ENCODE data around the gene KRT6C.

KRT6C gene

GRCh38 chr12:52435659-52435999 lies 38.0 kb downstream of the KRT6C start:
- Histone ChIP-seq H3K4me3 (ENCODE audit: low read length) (no peak overlapping the region), H3K27ac (ENCODE audit: low read length) (no peak overlapping the region), H3K4me1 (ENCODE audit: low read length) (no peaks in the 10 kb centered on the region), H3K36me3 (replicated peaks; ENCODE audit: low read depth, low read length) (no peaks in the 10 kb centered on the region), H3K9me3 (ENCODE audit: insufficient read depth, low read length) (no peaks in the 10 kb centered on the region), H3K9ac (ENCODE audit: low read length) (no peak overlapping the region), H3K27me3 (ENCODE audit: low read depth, low read length) (peaks cover 43% of the 10 kb centered on the region), H3K79me2 (ENCODE audit: low read length) (no peaks in the 10 kb centered on the region), H4K20me1 (ENCODE audit: insufficient read depth, low read length) (no peaks in the 10 kb centered on the region), H2AFZ (ENCODE audit: low read depth, low read length) (no peak overlapping the region), H3K4me2 (ENCODE audit: low read length) (no peak overlapping the region)
- TF ChIP-seq, protein P1, sequence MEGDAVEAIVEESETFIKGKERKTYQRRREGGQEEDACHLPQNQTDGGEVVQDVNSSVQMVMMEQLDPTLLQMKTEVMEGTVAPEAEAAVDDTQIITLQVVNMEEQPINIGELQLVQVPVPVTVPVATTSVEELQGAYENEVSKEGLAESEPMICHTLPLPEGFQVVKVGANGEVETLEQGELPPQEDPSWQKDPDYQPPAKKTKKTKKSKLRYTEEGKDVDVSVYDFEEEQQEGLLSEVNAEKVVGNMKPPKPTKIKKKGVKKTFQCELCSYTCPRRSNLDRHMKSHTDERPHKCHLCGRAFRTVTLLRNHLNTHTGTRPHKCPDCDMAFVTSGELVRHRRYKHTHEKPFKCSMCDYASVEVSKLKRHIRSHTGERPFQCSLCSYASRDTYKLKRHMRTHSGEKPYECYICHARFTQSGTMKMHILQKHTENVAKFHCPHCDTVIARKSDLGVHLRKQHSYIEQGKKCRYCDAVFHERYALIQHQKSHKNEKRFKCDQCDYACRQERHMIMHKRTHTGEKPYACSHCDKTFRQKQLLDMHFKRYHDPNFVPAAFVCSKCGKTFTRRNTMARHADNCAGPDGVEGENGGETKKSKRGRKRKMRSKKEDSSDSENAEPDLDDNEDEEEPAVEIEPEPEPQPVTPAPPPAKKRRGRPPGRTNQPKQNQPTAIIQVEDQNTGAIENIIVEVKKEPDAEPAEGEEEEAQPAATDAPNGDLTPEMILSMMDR (IDR thresholded peaks at IDR 0.05; ENCODE audit: low read depth, low read length) = no peak
- TF ChIP-seq EZH2phosphoT487 (IDR thresholded peaks at IDR 0.05; ENCODE audit: low read depth) = no peak

GRCh38 chr12:52434760-52435530 lies 38.7 kb downstream of the KRT6C start:
- H3K27ac ChIP-seq (ENCODE audit: low read length) = no peak overlapping the region

DNA sequence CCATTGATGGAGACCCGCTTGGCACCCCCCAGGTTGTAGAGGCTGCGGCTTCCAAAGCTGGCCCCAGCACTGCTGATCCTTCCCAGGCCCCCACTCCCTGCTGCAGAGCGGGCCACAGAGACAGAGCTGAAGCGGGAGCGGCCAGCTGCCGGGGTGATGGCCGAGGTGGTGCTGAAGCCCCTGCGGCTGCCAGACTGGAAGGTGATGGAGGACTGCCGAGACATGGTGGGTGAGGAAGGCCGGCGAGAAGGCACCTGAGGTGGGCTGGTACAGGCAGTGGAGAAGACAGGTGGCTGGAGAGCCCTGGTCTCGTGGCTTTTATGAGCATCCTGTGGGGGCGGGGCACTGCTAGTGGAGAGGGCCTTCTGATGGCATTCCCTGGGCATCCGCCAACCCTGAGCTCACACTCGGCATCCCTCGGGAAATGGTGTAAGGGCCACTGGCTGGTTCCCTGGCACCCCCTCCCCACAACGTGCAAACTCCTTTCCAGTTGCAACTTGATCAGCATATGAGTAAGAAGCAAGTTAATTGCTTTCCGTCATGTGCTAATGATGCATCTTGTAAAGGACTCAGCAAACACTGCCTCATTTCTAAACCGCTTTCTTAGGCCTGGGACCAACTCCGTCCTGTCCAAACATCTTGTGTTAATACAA lies 39.4 kb downstream of the KRT6C start, which contains the start of gene KRT75:
KRT75 (minus strand) TSS at position 291 of the 653 bp plus-strand sequence; CDS start at position 224, 67 bp downstream.
- no peaks in the 10 kb centered on the region for H3K36me3 ChIP-seq (replicated peaks; ENCODE audit: low read depth, low read length)
- peaks cover 56% of the 10 kb centered on the region for H3K27me3 ChIP-seq (ENCODE audit: low read depth, low read length)
- no peak within 1 kb of the TSS for H2AFZ ChIP-seq (ENCODE audit: low read depth, low read length)
- H3K4me3 ChIP-seq (ENCODE audit: low read length) = no peak within 1 kb of the TSS
- no peak within 1 kb of the TSS for H3K4me2 ChIP-seq (ENCODE audit: low read length)
- TF ChIP-seq EZH2phosphoT487 (IDR thresholded peaks at IDR 0.05; ENCODE audit: low read depth) = no peak
- TF ChIP-seq, protein P1 (IDR thresholded peaks at IDR 0.05; ENCODE audit: low read depth, low read length) = no peak
- H3K79me2 ChIP-seq (ENCODE audit: low read length) = no peaks in the 10 kb centered on the region
- H3K27ac ChIP-seq (ENCODE audit: low read length) = no peak within 1 kb of the TSS
- no peaks in the 10 kb centered on the region for H3K4me1 ChIP-seq (ENCODE audit: low read length)
- H3K9me3 ChIP-seq (ENCODE audit: insufficient read depth, low read length) = no peaks in the 10 kb centered on the region
- no peak within 1 kb of the TSS for H3K9ac ChIP-seq (ENCODE audit: low read length)
- H4K20me1 ChIP-seq (ENCODE audit: insufficient read depth, low read length) = no peaks in the 10 kb centered on the region

More at GRCh38 chr12:52434760-52435530, 38.7 kb downstream of the KRT6C start:
- Histone ChIP-seq H3K4me1 (ENCODE audit: low read length) (no peaks in the 10 kb centered on the region), H4K20me1 (ENCODE audit: insufficient read depth, low read length) (no peaks in the 10 kb centered on the region), H3K4me3 (ENCODE audit: low read length) (no peak overlapping the region), H3K79me2 (ENCODE audit: low read length) (no peaks in the 10 kb centered on the region), H3K36me3 (replicated peaks; ENCODE audit: low read depth, low read length) (no peaks in the 10 kb centered on the region), H3K27me3 (ENCODE audit: low read depth, low read length) (peaks cover 49% of the 10 kb centered on the region), H3K9ac (ENCODE audit: low read length) (no peak overlapping the region), H3K4me2 (ENCODE audit: low read length) (no peak overlapping the region), H3K9me3 (ENCODE audit: insufficient read depth, low read length) (no peaks in the 10 kb centered on the region), H2AFZ (ENCODE audit: low read depth, low read length) (no peak overlapping the region)
- TF ChIP-seq, protein P1 (IDR thresholded peaks at IDR 0.05; ENCODE audit: low read depth, low read length) = no peak
- no peak for TF ChIP-seq EZH2phosphoT487 (IDR thresholded peaks at IDR 0.05; ENCODE audit: low read depth)

DNA sequence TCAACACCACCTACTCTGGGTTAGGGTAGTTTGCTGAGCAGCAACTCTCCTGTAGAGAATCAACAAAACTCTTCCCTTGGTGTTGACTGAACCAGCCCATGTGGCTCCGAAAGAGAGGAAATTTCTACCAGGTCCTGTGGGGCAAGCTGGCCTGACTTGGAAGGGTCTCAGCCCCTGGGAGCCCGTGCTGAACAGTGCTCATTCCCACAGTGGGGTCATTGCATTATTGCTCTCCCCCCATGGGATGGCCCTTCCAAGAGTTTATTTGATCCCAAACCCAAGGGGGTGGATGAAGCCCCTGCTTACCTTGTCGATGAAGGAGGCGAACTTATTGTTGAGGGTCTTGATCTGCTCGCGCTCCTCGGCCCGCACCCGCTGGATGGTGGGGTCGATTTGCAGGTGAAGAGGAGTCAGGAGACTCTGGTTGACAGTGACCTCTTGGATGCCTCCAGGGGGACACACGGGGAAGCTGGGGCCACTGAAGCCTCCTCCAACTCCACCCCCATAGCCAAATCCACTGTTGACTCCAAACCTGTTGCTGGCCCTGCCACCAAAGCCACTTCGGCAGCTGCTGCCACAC lies 40.0 kb downstream of the KRT6C start:
- TF ChIP-seq EZH2phosphoT487 (IDR thresholded peaks at IDR 0.05; ENCODE audit: low read depth) = no peak
- TF ChIP-seq, protein P1 (IDR thresholded peaks at IDR 0.05; ENCODE audit: low read depth, low read length) = no peak
- no peak overlapping the region for H3K4me2 ChIP-seq (ENCODE audit: low read length)

More for the DNA sequence above, 40.0 kb downstream of the KRT6C start:
- Histone ChIP-seq H3K79me2 (ENCODE audit: low read length) (no peaks in the 10 kb centered on the region), H3K4me1 (ENCODE audit: low read length) (no peaks in the 10 kb centered on the region), H3K36me3 (replicated peaks; ENCODE audit: low read depth, low read length) (no peaks in the 10 kb centered on the region), H2AFZ (ENCODE audit: low read depth, low read length) (no peak overlapping the region), H3K9me3 (ENCODE audit: insufficient read depth, low read length) (no peaks in the 10 kb centered on the region), H3K4me3 (ENCODE audit: low read length) (no peak overlapping the region), H3K27ac (ENCODE audit: low read length) (no peak overlapping the region), H3K27me3 (ENCODE audit: low read depth, low read length) (peaks cover 62% of the 10 kb centered on the region), H4K20me1 (ENCODE audit: insufficient read depth, low read length) (no peaks in the 10 kb centered on the region), H3K9ac (ENCODE audit: low read length) (no peak overlapping the region)

All from OCI-LY3 (cell line).